ENCODE results near the gene NRG3.

DNA sequence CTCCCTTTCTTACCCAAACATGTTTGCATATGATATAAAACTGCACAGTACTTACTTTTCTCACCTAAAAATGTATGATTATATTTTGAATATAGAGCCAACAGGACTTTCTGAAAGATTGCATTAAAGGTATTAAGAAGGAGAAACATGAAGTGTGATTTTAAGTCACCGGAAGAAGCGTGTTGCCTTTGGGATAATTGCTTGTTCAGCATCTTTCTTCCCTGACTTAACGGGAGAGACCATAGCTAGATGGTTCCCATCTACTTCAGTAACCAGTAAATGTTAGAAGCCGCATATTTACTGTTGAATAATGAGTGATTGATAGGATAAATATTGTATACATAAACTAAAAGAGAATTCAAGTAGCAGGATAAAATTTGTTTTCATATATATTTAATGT, 197.1 kb downstream of the NRG3 start:
- no peak for TF ChIP-seq CTCF (IDR thresholded peaks at IDR 0.05)
- TF ChIP-seq POLR2A (IDR thresholded peaks at IDR 0.05), result no peak
